Neural cell (in vitro differentiated cells): Measurements from ENCODE around the gene KCNQ1OT1. TPM values are rescaled to one million over a fixed set of nuclear protein-coding genes. Genes with fewer than 3 reads are reported as not detected.

ENCODE experiments used
- H2AFZ ChIP-seq: fragments of 200-600, 300-800 bp; sonication (generic), shearing (Covaris generic); 2 replicates; pipeline ENCODE4 v1.6.0; 2014; ENCODE audit warnings: low read depth, mild to moderate bottlenecking, antibody characterized with exemption, low read length, moderate library complexity
- H3F3A ChIP-seq: fragments of 200-600 bp; shearing (Covaris generic); 2 replicates; pipeline ENCODE4 v1.6.1; 2016; ENCODE audit warnings: mild to moderate bottlenecking, moderate library complexity, mixed read lengths, antibody characterized with exemption, low read length; ENCODE audit not compliant: insufficient read depth, poor library complexity, severe bottlenecking
- H3K27ac ChIP-seq: fragments of 200-600, 300-800 bp; sonication (generic), shearing (Covaris generic); 2 replicates; pipeline ENCODE4 v1.5.1; 2014; ENCODE audit warnings: mild to moderate bottlenecking, low read length, moderate library complexity
- H3K27me3 ChIP-seq: fragments of 300-800, 200-600 bp; sonication (generic), shearing (Covaris generic); 2 replicates; pipeline ENCODE4 v1.6.0; 2014; ENCODE audit warnings: mild to moderate bottlenecking, low read depth, low read length, moderate library complexity; ENCODE audit not compliant: insufficient read depth
- H3K36me3 ChIP-seq: fragments of 300-800, 200-600 bp; sonication (generic), shearing (Covaris generic); 2 replicates; pipeline ENCODE4 v1.5.1; 2014; ENCODE audit warnings: mild to moderate bottlenecking, antibody characterized with exemption, low read length, moderate library complexity; ENCODE audit not compliant: insufficient read depth
- H3K4me2 ChIP-seq: fragments of 300-800, 200-600 bp; sonication (generic), shearing (Covaris generic); 2 replicates; pipeline ENCODE4 v1.6.0; 2014; ENCODE audit warnings: mild to moderate bottlenecking, low read length
- H3K4me3 ChIP-seq: fragments of 300-800, 200-600 bp; sonication (generic), shearing (Covaris generic); 2 replicates; pipeline ENCODE4 v1.5.1; 2014; ENCODE audit warnings: mild to moderate bottlenecking, low read length, moderate library complexity
- H3K79me2 ChIP-seq: fragments of 200-600 bp; shearing (Covaris generic); replicated peaks from 2 replicates; pipeline ENCODE4 v1.6.0; 2014; ENCODE audit warnings: mild to moderate bottlenecking, low read length, moderate library complexity; ENCODE audit not compliant: insufficient read depth
- H3K9ac ChIP-seq: fragments of 300-800, 200-600 bp; sonication (generic), shearing (Covaris generic); 2 replicates; pipeline ENCODE4 v1.6.1; 2016; ENCODE audit warnings: mild to moderate bottlenecking, low read length, mixed read lengths
- H3K9me2 ChIP-seq: fragments of 200-600 bp; shearing (Covaris generic); 2 replicates; pipeline ENCODE4 v1.6.1; 2016; ENCODE audit warnings: mild to moderate bottlenecking, low read length, mixed read lengths; ENCODE audit not compliant: insufficient read depth
- H3K9me3 ChIP-seq: fragments of 200-600, 300-800 bp; sonication (generic), shearing (Covaris generic); 2 replicates; pipeline ENCODE4 v1.6.1; 2016; ENCODE audit warnings: mild to moderate bottlenecking, mixed run types, low read length, moderate library complexity, mixed read lengths
- H4K20me1 ChIP-seq: fragments of 200-600 bp; shearing (Covaris generic); 2 replicates; pipeline ENCODE4 v1.6.1; 2016; ENCODE audit warnings: mild to moderate bottlenecking, mixed run types; ENCODE audit not compliant: insufficient read depth
- CTCF ChIP-seq: fragments of 450-650 bp; IDR thresholded peaks from 2 replicates; pipeline ENCODE4 v1.5.1; 2014; ENCODE audit warnings: antibody characterized with exemption, mild to moderate bottlenecking, moderate library complexity; ENCODE audit not compliant: poor library complexity, severe bottlenecking
- EP300 ChIP-seq: fragments of 450-650 bp; conservative IDR thresholded peaks from 2 replicates; pipeline ENCODE4 v1.6.1; 2014; ENCODE audit warnings: antibody characterized with exemption, mild to moderate bottlenecking, moderate library complexity; ENCODE audit not compliant: poor library complexity, severe bottlenecking
- EZH2 ChIP-seq: fragments of 200-600, 300-800 bp; shearing (Covaris generic), sonication (generic); IDR thresholded peaks from 2 replicates; pipeline ENCODE4 v1.6.1; 2014; ENCODE audit warnings: antibody characterized with exemption, low read length, borderline replicate concordance, mild to moderate bottlenecking; ENCODE audit not compliant: insufficient read depth, poor library complexity, severe bottlenecking
- MXI1 ChIP-seq: fragments of 450-650 bp; conservative IDR thresholded peaks from 2 replicates; pipeline ENCODE4 v1.6.1; 2014; ENCODE audit warnings: antibody characterized with exemption, mild to moderate bottlenecking; ENCODE audit not compliant: poor library complexity, severe bottlenecking
- POLR2AphosphoS5 ChIP-seq: IDR thresholded peaks from 2 replicates; pipeline ENCODE4 v1.6.1; 2012
- RAD21 ChIP-seq: fragments of 450-650 bp; conservative IDR thresholded peaks from 2 replicates; pipeline ENCODE4 v1.6.1; 2014; ENCODE audit warnings: antibody characterized with exemption, mild to moderate bottlenecking, moderate library complexity
- REST ChIP-seq: IDR thresholded peaks from 2 replicates; pipeline ENCODE4 v1.6.1; 2012; ENCODE audit warnings: borderline replicate concordance
- SMC3 ChIP-seq: fragments of 450-650 bp; conservative IDR thresholded peaks from 2 replicates; pipeline ENCODE4 v1.6.1; 2014; ENCODE audit warnings: antibody characterized with exemption, mild to moderate bottlenecking, moderate library complexity; ENCODE audit not compliant: poor library complexity
- TAF1 ChIP-seq: IDR thresholded peaks from 2 replicates; pipeline ENCODE4 v1.6.1; 2012; ENCODE audit warnings: low read depth
- polyA plus RNA-seq: library from polyadenylated mRNA; depleted of rRNA; stranded (reverse); fragments of >200 nt; gene quantifications from 2 replicates; pipeline ENCODE4 v1.2.3, GENCODE V29; 2014

The KCNQ1OT1 gene
- polyA plus RNA-seq, 1 donor from 2014 or later: 0.12 TPM

- Histone ChIP-seq H3K27me3 (no peaks in the 10 kb centered on the region), H3K9ac (no peak overlapping the region), H3K9me2 (no peaks in the 10 kb centered on the region), H4K20me1 (no peaks in the 10 kb centered on the region), H3K27ac (no peak overlapping the region), H3K4me2 (peak overlapping the region; percentile 3), H3K79me2 (peaks cover 25% of the 10 kb centered on the region), H3K36me3 (no peaks in the 10 kb centered on the region), H3K4me3 (peak overlapping the region; percentile 12), H3F3A (no peaks in the 10 kb centered on the region), H3K9me3 (no peaks in the 10 kb centered on the region), H2AFZ (no peak overlapping the region)
- no peak for TF ChIP-seq TAF1
- TF ChIP-seq POLR2AphosphoS5: peak; percentile 15
- peak; percentile 57 for TF ChIP-seq EP300
Observed at GRCh38 chr11:2694495-2694894, 5.3 kb downstream of the KCNQ1OT1 start.

DNA sequence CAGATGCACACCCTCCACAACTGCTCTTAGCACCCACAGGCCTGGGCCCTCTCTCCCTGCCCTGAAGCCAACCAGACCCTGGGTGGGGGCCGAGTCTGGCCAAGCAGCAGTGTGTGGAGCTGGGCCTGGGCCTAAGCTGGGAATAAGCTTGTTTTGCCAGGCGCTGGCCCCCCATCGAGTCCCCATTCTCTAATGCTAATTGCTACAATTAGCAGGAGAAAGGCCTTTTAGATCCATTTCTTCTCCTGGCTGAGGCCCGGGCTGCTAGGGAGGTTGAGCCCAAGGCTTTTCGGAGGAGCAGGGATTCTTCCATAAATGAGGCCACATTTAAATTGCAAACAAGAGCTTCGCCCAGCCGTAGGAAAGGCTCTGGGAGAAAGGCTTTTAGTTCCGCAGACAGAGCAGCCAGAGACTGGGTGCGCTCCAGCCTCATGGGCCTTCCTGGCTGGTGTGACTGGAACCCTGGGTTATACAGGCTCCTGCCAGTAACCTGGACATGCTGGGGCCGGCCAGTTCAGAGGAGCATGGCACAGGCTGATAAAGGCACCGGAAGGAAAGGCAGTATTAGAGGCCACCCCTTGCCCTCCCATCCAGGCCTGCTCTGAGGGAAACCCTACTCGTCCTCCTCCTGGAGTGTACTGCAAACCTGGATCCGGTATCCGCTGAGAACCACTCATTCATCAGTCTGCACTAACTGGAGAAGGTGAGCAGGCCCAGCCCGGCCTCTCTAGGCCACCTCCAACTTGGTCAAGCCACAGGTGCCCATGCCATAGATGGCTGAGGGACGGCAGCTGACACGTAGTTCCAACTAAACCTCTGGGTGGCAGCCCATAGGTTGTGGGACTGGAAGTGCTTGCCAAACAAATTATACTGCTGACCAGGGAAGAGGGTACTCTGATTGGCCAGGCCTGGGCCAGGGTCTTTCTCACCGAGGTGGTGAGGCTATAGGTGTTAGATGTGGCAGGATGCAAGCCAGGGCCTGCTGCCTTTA lies 6.2 kb downstream of the KCNQ1OT1 start:
- H3F3A ChIP-seq: no peaks in the 10 kb centered on the region
- TF ChIP-seq CTCF: no peak
- no peak for TF ChIP-seq TAF1
- no peak for TF ChIP-seq EP300
- no peak for TF ChIP-seq EZH2
- no peak for TF ChIP-seq REST
- no peak for TF ChIP-seq POLR2AphosphoS5
- TF ChIP-seq RAD21: no peak
- TF ChIP-seq SMC3: no peak
- TF ChIP-seq MXI1: no peak
- H3K36me3 ChIP-seq: no peaks in the 10 kb centered on the region
- H3K9me3 ChIP-seq: no peaks in the 10 kb centered on the region
- H4K20me1 ChIP-seq: no peaks in the 10 kb centered on the region
- no peaks in the 10 kb centered on the region for H3K9me2 ChIP-seq
- H3K9ac ChIP-seq: no peak overlapping the region
- peak overlapping the region; percentile 12 for H3K4me3 ChIP-seq
- no peak overlapping the region for H2AFZ ChIP-seq
- no peaks in the 10 kb centered on the region for H3K27me3 ChIP-seq
- no peak overlapping the region for H3K27ac ChIP-seq
- H3K4me2 ChIP-seq: no peak overlapping the region
- H3K79me2 ChIP-seq: peaks cover 17% of the 10 kb centered on the region
